K562 (cell line): Measurements from ENCODE around the gene CTU1. TPM values are rescaled to one million over a fixed set of nuclear protein-coding genes. Genes with fewer than 3 reads are reported as not detected.

Experiments used
- BMI1 ChIP-seq: fragments of 150-350 bp; IDR thresholded peaks from 2 replicates; pipeline ENCODE4 v1.6.1; 2014; ENCODE audit warnings: low read length
- CHD4 ChIP-seq: fragments of 200-600 bp; sonication (generic); IDR thresholded peaks from 3 replicates; pipeline ENCODE4 v1.6.1; 2012; ENCODE audit warnings: low read depth, mild to moderate bottlenecking, mixed read lengths, low read length, inconsistent platforms; ENCODE audit not compliant: insufficient read depth, insufficient replicate concordance, poor library complexity, severe bottlenecking
- CREBBP ChIP-seq: IDR thresholded peaks from one replicate; pipeline ENCODE4 v1.6.1; 2012; ENCODE audit warnings: low read depth, mild to moderate bottlenecking, control low read depth, inconsistent platforms, low read length
- DACH1 ChIP-seq: fragments of 450-650 bp; IDR thresholded peaks from 2 replicates; pipeline ENCODE4 v1.6.1; 2018; ENCODE audit not compliant: partially characterized antibody
- DMBX1 ChIP-seq: fragments of 250-450 bp; sonication (Bioruptor Pico); IDR thresholded peaks from 2 replicates; pipeline ENCODE4 v1.8.0; 2022; ENCODE audit warnings: inconsistent platforms, mild to moderate bottlenecking, moderate library complexity, borderline replicate concordance
- E2F4 ChIP-seq: sonication (generic); formaldehyde crosslinking; IDR thresholded peaks from 2 replicates; pipeline ENCODE4 v1.8.0; 2022; ENCODE audit warnings: mild to moderate bottlenecking, low read depth, missing genetic modification reagents
- ELK1 ChIP-seq: sonication (generic); formaldehyde crosslinking; IDR thresholded peaks from 2 replicates; pipeline ENCODE4 v1.8.1; 2022; ENCODE audit warnings: missing genetic modification reagents
- FOXM1 ChIP-seq, 2 experiments: fragments of 450-650 bp in 1 of 2; sonication (generic) in 1 of 2; formaldehyde crosslinking in 1 of 2; IDR thresholded peaks; 2 replicates each; pipeline versions ENCODE4 v1.6.1 to v1.9.0; 2017 to 2022; ENCODE audit warnings: low read depth in 2 of 2, mild to moderate bottlenecking in 2 of 2, missing genetic modification reagents in 1 of 2, moderate library complexity in 1 of 2
- FOXP1 ChIP-seq: sonication (generic); formaldehyde crosslinking; IDR thresholded peaks from 2 replicates; pipeline ENCODE4 v1.8.0; 2022; ENCODE audit warnings: mild to moderate bottlenecking, missing genetic modification reagents
- HBP1 ChIP-seq: fragments of 450-650 bp; formaldehyde crosslinking; IDR thresholded peaks from 2 replicates; pipeline ENCODE4 v1.4.0; 2022; ENCODE audit warnings: missing genetic modification characterization
- HIVEP1 ChIP-seq: fragments of 250-450 bp; sonication (Bioruptor Pico); IDR thresholded peaks from 2 replicates; pipeline ENCODE4 v1.4.0; 2020; ENCODE audit warnings: mild to moderate bottlenecking
- NEUROD1 ChIP-seq: fragments of 150-350 bp; IDR thresholded peaks from 2 replicates; pipeline ENCODE4 v1.6.1; 2014; ENCODE audit warnings: borderline replicate concordance, low read length, low read depth; ENCODE audit not compliant: partially characterized antibody
- NUFIP1 ChIP-seq: fragments of 450-650 bp; IDR thresholded peaks from 2 replicates; pipeline ENCODE4 v1.6.1; 2018; ENCODE audit not compliant: partially characterized antibody
- SETDB1 ChIP-seq: IDR thresholded peaks from one replicate; pipeline ENCODE4 v1.6.1; 2012; ENCODE audit warnings: low read length, control low read depth, inconsistent platforms
- ZBTB49 ChIP-seq: sonication (generic); formaldehyde crosslinking; IDR thresholded peaks from 2 replicates; pipeline ENCODE4 v1.8.0; 2022; ENCODE audit warnings: missing genetic modification reagents, mild to moderate bottlenecking, borderline replicate concordance
- ZFP30 ChIP-seq: fragments of 250-450 bp; sonication (Bioruptor Pico); IDR thresholded peaks from 2 replicates; pipeline ENCODE4 v1.8.0; 2022; ENCODE audit warnings: moderate library complexity, mild to moderate bottlenecking, inconsistent platforms, borderline replicate concordance
- ZKSCAN3 ChIP-seq: fragments of 250-450 bp; sonication (Bioruptor Pico); IDR thresholded peaks from 2 replicates; pipeline ENCODE4 v1.4.0; 2020
- polyA plus RNA-seq, 8 experiments: library from polyadenylated mRNA; depleted of rRNA in 4 of 8; stranded (reverse) in 5 of 8; unstranded in 3 of 8; fragments of >200 nt; fragmentation: Nextera tagmentation in 2 of 8; fragmentation: Illumina TruSeq in 1 of 8; extraction: Ambion mirVana in 2 of 8; extraction: Trizol in 1 of 8; gene quantifications; 2 replicates each; pipeline versions ENCODE4 v1.2.1 to v1.2.3, GENCODE V29; 2011 to 2014; ENCODE audit warnings: inconsistent platforms in 1 of 8, missing spikeins in 1 of 8
- total RNA-seq, 7 experiments: library from RNA; depleted of rRNA in 6 of 7; stranded (reverse); fragments of >200 nt in 6 of 7; fragmentation: Illumina TruSeq in 2 of 7; extraction: Trizol in 2 of 7; gene quantifications; 2 replicates each; pipeline versions ENCODE4 v1.2.1 to v1.2.3, GENCODE V29; 2011 to 2021; ENCODE audit warnings: low replicate concordance in 1 of 7

Gene CTU1
- total and polyA plus RNA-seq, 9 of the 15 experiments (the other 6 are each of a cell fraction or from before 2014, with no cell fraction given), result 0.03 to 18.4 (median 2.3) TPM; not detected in 1

GRCh38 chr19:51108066-51108804, at the start of gene CTU1 (continued):
- TF ChIP-seq NUFIP1 (no peak), ZBTB49 (CRISPR knock-in tag) (no peak), FOXP1 (CRISPR knock-in tag) (no peak), CREBBP (no peak), E2F4 (CRISPR knock-in tag) (no peak), NEUROD1 (no peak), ELK1 (no peak), ZFP30 (CRISPR knock-in tag) (no peak), ZKSCAN3 (CRISPR knock-in tag) (no peak), DACH1 (no peak), CHD4 (no peak), HIVEP1 (CRISPR knock-in tag) (no peak), DMBX1 (CRISPR knock-in tag) (no peak), FOXM1 (IDR thresholded peaks at IDR 0.05; ENCODE audit: low read depth) (no peak), FOXM1 (CRISPR knock-in tag; IDR thresholded peaks at IDR 0.05; ENCODE audit: low read depth) (0 out of 2 replicates have a peak, but pooled peaks have one; percentile 20), HBP1 (no peak; the same call in 1 of the 2 replicates), SETDB1 (no peak), BMI1 (peak; percentile 96)
